ENCODE measurements around the gene HOXC9.

Gene HOXC9

DNA sequence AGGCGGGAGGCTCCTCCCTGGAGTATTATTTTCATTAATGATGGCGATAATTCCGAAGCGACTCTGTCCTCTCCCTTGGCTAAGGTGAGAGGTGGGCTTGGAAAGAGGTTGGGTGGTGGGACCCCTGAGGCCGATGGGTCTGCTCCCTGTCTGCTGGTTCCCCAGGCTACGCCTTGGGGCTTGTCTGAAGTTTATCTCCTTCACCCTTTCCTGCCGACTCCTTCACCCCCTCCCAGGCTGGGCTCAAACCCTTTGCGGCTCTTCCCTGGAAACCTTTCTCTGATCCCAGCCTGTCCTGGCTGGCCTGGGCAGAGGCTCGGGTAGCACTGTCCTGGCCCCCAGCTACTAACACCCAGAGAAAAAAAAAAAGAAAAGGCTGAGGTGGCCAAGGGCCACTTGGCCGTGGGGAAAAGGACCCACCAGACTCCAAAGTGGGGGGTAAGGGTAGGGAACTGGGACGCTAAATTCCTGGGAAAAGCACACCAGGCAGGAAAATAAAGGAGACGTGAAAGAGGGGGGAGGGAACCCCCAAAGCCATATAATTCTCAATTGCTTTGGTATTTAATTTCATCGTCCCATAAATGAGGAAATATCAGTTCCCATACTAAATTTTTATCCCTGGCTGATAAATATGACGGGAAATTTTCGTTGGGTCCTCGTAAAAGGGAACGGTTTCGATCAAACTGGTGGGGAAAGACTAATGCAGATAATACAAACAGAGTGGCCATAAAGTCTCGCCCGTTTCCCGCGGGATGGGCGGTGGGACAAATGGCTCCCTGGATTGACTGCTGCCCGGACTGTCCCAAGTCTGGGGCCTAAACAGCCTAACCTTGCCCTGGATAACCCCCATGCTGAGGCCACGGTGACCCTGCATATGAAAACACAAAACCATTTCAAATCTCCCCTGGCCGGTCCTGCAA is 17.1 kb upstream of the HOXC9 start:
- DNase-seq (ENCODE audit: insufficient read length, low spot score), result no peak
- no peak for FAIRE-seq
- TF ChIP-seq CTCF (IDR thresholded peaks at IDR 0.05; ENCODE audit: insufficient read depth, missing control alignments), result no peak

GRCh38 chr12:53983568-53983949 is 16.4 kb upstream of the HOXC9 start:
- no peak for TF ChIP-seq CTCF (IDR thresholded peaks at IDR 0.05; ENCODE audit: insufficient read depth, missing control alignments)
- FAIRE-seq (no peak), DNase-seq (ENCODE audit: insufficient read length, low spot score) (no peak)

DNA sequence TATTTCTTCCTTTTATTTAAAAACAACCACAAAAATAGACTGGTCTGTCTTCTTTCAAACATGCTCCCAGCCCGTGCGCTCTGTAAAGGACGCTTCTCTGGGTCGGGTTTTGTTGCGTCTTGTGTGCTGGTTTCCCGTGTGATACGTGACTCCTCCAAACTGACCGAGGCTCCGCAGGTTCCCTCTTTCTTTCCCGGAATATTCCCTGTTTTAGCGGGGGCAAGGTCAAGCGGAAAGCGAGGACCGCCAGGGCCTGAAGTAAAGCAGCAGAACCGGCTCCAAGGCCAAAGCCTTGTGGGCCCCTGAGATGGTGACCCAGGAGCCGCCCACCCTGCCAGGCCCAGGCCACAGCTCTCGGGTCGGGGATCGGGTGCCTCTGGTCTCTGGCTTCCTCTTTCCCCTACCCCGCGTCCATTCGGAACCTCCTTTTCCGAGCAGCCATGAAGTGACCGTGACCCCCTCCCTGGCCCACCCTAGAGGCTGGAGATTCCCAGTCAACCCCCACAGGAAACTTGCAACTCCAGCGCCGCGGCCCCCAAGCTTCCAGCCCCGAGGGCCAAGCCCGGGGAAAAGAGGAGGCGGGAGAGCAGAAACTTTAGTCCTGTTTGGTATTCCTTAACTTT is 15.9 kb upstream of the HOXC9 start:
- DNase-seq (ENCODE audit: insufficient read length, low spot score) (no peak), FAIRE-seq (no peak)
- TF ChIP-seq CTCF (IDR thresholded peaks at IDR 0.05; ENCODE audit: insufficient read depth, missing control alignments), result no peak

DNA sequence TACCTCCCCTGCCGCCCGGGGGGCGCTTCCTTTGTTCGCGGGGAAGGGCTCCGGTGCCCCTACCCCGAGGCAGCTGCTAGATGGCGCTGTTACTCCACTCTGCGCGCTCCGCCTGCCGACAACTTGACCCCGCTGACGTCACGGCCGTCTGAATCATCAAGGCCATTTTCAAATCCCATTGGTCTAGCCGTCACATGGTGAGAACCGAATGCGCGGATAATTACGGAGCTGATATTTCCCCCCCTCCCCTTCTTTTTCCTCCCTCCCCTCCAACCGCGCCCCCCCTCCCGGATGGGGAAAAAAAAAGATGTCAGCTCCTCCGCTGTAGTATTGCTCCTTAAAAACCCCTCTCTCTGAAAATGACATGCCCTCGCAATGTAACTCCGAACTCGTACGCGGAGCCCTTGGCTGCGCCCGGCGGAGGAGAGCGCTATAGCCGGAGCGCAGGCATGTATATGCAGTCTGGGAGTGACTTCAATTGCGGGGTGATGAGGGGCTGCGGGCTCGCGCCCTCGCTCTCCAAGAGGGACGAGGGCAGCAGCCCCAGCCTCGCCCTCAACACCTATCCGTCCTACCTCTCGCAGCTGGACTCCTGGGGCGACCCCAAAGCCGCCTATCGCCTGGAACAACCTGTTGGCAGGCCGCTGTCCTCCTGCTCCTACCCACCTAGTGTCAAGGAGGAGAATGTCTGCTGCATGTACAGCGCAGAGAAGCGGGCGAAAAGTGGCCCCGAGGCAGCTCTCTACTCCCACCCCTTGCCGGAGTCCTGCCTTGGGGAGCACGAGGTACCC is 14.9 kb upstream of the HOXC9 start, which contains the start of gene HOXC10:
HOXC10 (plus strand) TSS at position 246 of the 791 bp plus-strand sequence; CDS start at position 360, 114 bp downstream.
- peak; percentile 86 for DNase-seq (ENCODE audit: insufficient read length, low spot score)
- peak; percentile 70 for TF ChIP-seq CTCF (IDR thresholded peaks at IDR 0.05; ENCODE audit: insufficient read depth, missing control alignments)
- FAIRE-seq, result no peak

GRCh38 chr12:53985692-53985993 is 14.3 kb upstream of the HOXC9 start:
- FAIRE-seq (no peak), DNase-seq (ENCODE audit: insufficient read length, low spot score) (no peak)
- no peak for TF ChIP-seq CTCF (IDR thresholded peaks at IDR 0.05; ENCODE audit: insufficient read depth, missing control alignments)

- no peak for DNase-seq (ENCODE audit: insufficient read length, low spot score)
- no peak for FAIRE-seq
- TF ChIP-seq CTCF (IDR thresholded peaks at IDR 0.05; ENCODE audit: insufficient read depth, missing control alignments), result no peak
These were observed 13.8 kb upstream of the HOXC9 start for GRCh38 chr12:53985994-53986685.

Measured in D721Med (cell line).